ENCODE results near the gene PDE4D. TPM values are rescaled to one million over a fixed set of nuclear protein-coding genes. Genes with fewer than 3 reads are reported as not detected.

Gene PDE4D
- total and polyA plus RNA-seq, 10 of the 15 experiments (the other 5 are each of a cell fraction or from before 2014, with no cell fraction given), result 0.87 to 4.1 (median 2.2) TPM

DNA sequence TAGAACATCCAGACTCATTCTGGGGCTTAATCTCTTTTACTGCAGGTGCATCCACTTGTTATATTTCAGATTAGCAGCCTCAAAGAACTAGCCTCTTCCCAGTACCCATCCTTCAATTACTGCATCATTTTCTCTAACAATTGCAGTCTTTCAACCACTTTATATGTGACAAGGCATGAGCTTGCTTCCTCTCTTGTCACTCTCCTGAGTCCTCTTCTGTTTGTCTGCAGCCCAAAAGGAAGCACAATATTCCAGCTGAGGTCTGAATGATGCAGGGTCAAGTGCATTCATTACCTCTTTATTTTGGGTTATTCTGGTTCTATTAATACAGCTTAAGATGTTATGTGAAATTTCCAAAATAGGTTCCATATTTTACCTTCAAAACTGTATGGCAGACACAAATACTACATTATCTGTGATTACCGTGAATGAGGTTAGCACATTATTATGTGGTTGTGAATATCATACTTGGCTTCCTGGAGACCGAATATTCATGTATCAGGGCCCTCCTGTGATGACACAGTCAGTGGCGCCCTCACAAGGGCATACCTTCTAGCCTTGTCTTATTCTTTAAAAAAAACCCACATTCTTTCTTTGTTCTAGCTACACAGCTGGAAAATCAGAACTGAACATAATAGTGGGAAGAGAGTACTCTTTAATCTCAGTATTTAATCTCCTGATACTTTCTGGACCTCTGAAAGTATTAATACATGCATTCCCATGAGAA is 323.8 kb downstream of the PDE4D start:
- H3K36me3 ChIP-seq (ENCODE audit: control insufficient read depth in 2 of 2, insufficient read depth in 2 of 2, low read length in 1 of 2), result no peaks in the 10 kb centered on the region
- no peaks in the 10 kb centered on the region for H3K79me2 ChIP-seq (ENCODE audit: control insufficient read depth, insufficient read depth, low read length)
- H3K9me3 ChIP-seq (replicated peaks; ENCODE audit: control insufficient read depth, insufficient read depth, low read length), result no peaks in the 10 kb centered on the region
- ChIA-PET RAD21 (ENCODE audit: unreplicated experiment) (interaction anchor here (1.0 to 1.5 kb wide), 3 partner anchors 62 to 69 kb away, joined by 3 to 6 read pairs (median 4); no protein-coding TSS in a partner anchor), SMC1A (ENCODE audit: uncharacterized antibody, unreplicated experiment) (interaction anchor here (0.6 to 1.4 kb wide), 4 partner anchors 13 to 90 kb away, joined by 3 to 4 read pairs (median 4); no protein-coding TSS in a partner anchor), POLR2A (no interaction called here), CTCF (interaction anchor here (1.0 to 1.8 kb wide), 6 partner anchors 13 to 189 kb away, joined by 3 to 9 read pairs (median 4); no protein-coding TSS in a partner anchor)
- H3K27me3 ChIP-seq (replicated peaks in 1 of 2; ENCODE audit: control insufficient read depth in 2 of 2, insufficient read depth in 2 of 2, low read length in 1 of 2), result no peaks in the 10 kb centered on the region
- no peak overlapping the region for H3K9ac ChIP-seq (ENCODE audit: control insufficient read depth, insufficient read depth, low read length)
- no peak overlapping the region for H2AFZ ChIP-seq (ENCODE audit: control insufficient read depth, low read depth, low read length)
- H3K4me1 ChIP-seq (ENCODE audit: control insufficient read depth, insufficient read depth, low read length), result no peaks in the 10 kb centered on the region
- intact Hi-C loops (cut with micrococcal nuclease; ENCODE audit: unreplicated experiment) (no loop called here), in situ Hi-C loops (cut with MboI) (no loop called here)
- BruUV-seq (replicated peaks), result no TSS peak
- 23% methylated on average over 3 of the region's 3 CpGs for WGBS (ENCODE audit: insufficient coverage, insufficient replicate concordance, low lambda C conversion rate, missing lambda C conversion rate)
- no peak overlapping the region for H3K4me2 ChIP-seq (ENCODE audit: control insufficient read depth, insufficient read depth)
- H3K27ac ChIP-seq (ENCODE audit: control insufficient read depth, insufficient read depth), result no peak overlapping the region
- TF ChIP-seq BHLHE40 (IDR thresholded peaks at IDR 0.05; ENCODE audit: borderline replicate concordance in 1 of 2, low read depth in 2 of 2, low read length in 1 of 2) (no peak), BCL11A (IDR thresholded peaks at IDR 0.05; ENCODE audit: low read depth, low read length) (no peak), PAX5 (IDR thresholded peaks at IDR 0.05; ENCODE audit: borderline replicate concordance, low read depth, low read length) (no peak)
- FAIRE-seq (no peak), ATAC-seq (peak; percentile 33), DNase-seq (ENCODE audit: low read depth, low spot score) (no peak)
- H3K4me3 ChIP-seq, result no peak overlapping the region
- H4K20me1 ChIP-seq (ENCODE audit: control insufficient read depth, insufficient read depth), result no peaks in the 10 kb centered on the region

DNA sequence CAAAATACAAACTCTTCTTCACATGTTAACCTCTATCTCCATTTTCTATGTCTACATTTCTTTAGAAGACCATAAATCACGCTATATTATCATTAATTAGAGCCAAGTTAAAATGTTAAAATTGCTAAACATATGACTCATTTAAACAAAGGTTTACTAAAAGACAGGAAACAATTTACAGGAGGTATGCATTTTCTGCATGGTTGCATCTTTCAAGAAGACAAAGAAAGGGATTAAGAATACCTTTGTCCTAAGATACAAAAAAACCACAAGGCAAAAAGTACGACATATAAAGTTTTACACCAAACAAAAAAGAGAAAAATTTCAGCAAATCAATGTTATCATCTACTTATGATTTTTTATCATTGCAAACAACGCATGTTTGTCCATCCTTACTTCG is 324.4 kb downstream of the PDE4D start:
- Histone ChIP-seq H3K9me3 (replicated peaks; ENCODE audit: control insufficient read depth, insufficient read depth, low read length) (no peaks in the 10 kb centered on the region), H3K4me2 (ENCODE audit: control insufficient read depth, insufficient read depth) (no peak overlapping the region), H3K27ac (ENCODE audit: control insufficient read depth, insufficient read depth) (no peak overlapping the region), H4K20me1 (ENCODE audit: control insufficient read depth, insufficient read depth) (no peaks in the 10 kb centered on the region), H3K4me3 (no peak overlapping the region), H3K36me3 (ENCODE audit: control insufficient read depth in 2 of 2, insufficient read depth in 2 of 2, low read length in 1 of 2) (no peaks in the 10 kb centered on the region; a peak in 1 of 4 replicates), H2AFZ (ENCODE audit: control insufficient read depth, low read depth, low read length) (no peak overlapping the region), H3K27me3 (replicated peaks in 1 of 2; ENCODE audit: control insufficient read depth in 2 of 2, insufficient read depth in 2 of 2, low read length in 1 of 2) (no peaks in the 10 kb centered on the region), H3K9ac (ENCODE audit: control insufficient read depth, insufficient read depth, low read length) (no peak overlapping the region), H3K79me2 (ENCODE audit: control insufficient read depth, insufficient read depth, low read length) (no peaks in the 10 kb centered on the region), H3K4me1 (ENCODE audit: control insufficient read depth, insufficient read depth, low read length) (no peaks in the 10 kb centered on the region)
- SMC1A ChIA-PET (ENCODE audit: uncharacterized antibody, unreplicated experiment), result interaction anchor here (1.4 kb wide), 1 partner anchor 63 kb away, joined by 4 read pairs; no protein-coding TSS in a partner anchor
- WGBS (ENCODE audit: insufficient coverage, insufficient replicate concordance, low lambda C conversion rate, missing lambda C conversion rate), result 81% methylated on average over 4 of the region's 4 CpGs
- RAD21 ChIA-PET (ENCODE audit: unreplicated experiment), result interaction anchor here (1.0 kb wide), 1 partner anchor 61 kb away, joined by 4 read pairs; no protein-coding TSS in a partner anchor
- intact Hi-C loops (cut with micrococcal nuclease; ENCODE audit: unreplicated experiment) (no loop called here), in situ Hi-C loops (cut with MboI) (no loop called here)
- CTCF ChIA-PET, result interaction anchor here (1.3 to 1.8 kb wide), 4 partner anchors 14 to 188 kb away, joined by 3 to 9 read pairs (median 4); no protein-coding TSS in a partner anchor
- BruUV-seq (replicated peaks), result no TSS peak
- DNase-seq (ENCODE audit: low read depth, low spot score) (no peak), ATAC-seq (no peak), FAIRE-seq (no peak)
- POLR2A ChIA-PET, result no interaction called here
- no peak for TF ChIP-seq SP1 (IDR thresholded peaks at IDR 0.05; ENCODE audit: low read depth, low read length)
- no peak for TF ChIP-seq SMC3 (IDR thresholded peaks at IDR 0.05; ENCODE audit: borderline replicate concordance, low read length)
- TF ChIP-seq, protein P1, sequence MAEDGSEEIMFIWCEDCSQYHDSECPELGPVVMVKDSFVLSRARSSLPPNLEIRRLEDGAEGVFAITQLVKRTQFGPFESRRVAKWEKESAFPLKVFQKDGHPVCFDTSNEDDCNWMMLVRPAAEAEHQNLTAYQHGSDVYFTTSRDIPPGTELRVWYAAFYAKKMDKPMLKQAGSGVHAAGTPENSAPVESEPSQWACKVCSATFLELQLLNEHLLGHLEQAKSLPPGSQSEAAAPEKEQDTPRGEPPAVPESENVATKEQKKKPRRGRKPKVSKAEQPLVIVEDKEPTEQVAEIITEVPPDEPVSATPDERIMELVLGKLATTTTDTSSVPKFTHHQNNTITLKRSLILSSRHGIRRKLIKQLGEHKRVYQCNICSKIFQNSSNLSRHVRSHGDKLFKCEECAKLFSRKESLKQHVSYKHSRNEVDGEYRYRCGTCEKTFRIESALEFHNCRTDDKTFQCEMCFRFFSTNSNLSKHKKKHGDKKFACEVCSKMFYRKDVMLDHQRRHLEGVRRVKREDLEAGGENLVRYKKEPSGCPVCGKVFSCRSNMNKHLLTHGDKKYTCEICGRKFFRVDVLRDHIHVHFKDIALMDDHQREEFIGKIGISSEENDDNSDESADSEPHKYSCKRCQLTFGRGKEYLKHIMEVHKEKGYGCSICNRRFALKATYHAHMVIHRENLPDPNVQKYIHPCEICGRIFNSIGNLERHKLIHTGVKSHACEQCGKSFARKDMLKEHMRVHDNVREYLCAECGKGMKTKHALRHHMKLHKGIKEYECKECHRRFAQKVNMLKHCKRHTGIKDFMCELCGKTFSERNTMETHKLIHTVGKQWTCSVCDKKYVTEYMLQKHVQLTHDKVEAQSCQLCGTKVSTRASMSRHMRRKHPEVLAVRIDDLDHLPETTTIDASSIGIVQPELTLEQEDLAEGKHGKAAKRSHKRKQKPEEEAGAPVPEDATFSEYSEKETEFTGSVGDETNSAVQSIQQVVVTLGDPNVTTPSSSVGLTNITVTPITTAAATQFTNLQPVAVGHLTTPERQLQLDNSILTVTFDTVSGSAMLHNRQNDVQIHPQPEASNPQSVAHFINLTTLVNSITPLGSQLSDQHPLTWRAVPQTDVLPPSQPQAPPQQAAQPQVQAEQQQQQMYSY (CRISPR knock-in tag; IDR thresholded peaks at IDR 0.05), result no peak
- TF ChIP-seq ZBTB11 (CRISPR knock-in tag; IDR thresholded peaks at IDR 0.05), result no peak
- TF ChIP-seq ZNF207 (IDR thresholded peaks at IDR 0.05; ENCODE audit: borderline replicate concordance), result no peak
- no peak for TF ChIP-seq PAX5 (IDR thresholded peaks at IDR 0.05; ENCODE audit: borderline replicate concordance, low read depth, low read length)

Measured in GM12878 (cell line).